Measurements from ENCODE around the gene DHRS12.
A peak's percentile ranks its signal among the peaks of the same experiment; 100 is the strongest.
"Not testable (repeated sequence)": the region's sequence is repeated elsewhere in the genome, so short reads cannot be mapped to it uniquely, and the experiment has no call there.

The DHRS12 gene

DNA sequence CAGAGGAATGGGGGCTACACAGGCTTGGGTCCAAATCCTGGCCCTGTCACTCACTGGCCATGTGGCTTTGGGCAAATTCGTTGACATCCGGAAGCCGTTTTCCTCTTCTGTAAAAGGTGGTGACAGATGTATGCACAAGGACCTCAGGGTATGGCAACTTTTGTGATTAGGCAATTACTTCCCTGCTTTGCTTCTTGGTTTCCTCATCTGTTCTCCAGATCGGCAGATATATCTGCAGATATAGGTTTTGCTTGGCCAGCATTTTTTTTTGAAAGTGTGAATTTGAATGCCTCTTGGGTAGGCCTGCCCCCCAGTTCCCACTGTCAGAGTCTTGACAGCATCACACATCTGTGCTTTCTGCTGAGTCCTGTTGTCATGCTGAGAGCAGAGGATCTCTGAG, 23.3 kb upstream of the DHRS12 start:
- no peak for DNase-seq (ENCODE audit: low read depth in 2 of 2)

DNA sequence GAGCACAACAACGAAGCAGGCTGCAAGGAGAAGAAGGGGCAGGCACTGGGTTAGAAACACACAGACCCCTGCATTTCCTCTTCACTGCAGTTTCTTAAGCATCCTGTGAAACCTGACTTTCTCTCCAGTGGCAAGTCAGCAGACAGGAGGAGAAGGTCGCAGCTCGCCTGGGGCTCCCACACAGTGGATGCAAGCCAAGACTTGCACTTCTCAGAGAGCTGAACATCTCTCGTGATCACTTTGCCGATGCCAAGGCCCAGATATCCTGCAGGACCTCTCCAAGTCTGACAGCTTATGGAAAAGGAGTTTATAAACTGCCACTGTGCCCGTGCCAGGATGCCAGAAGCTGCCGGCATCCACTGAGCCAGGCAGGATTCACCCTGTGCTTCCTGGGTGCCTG, 22.6 kb upstream of the DHRS12 start:
- no peak for DNase-seq (ENCODE audit: low read depth in 2 of 2)

DNA sequence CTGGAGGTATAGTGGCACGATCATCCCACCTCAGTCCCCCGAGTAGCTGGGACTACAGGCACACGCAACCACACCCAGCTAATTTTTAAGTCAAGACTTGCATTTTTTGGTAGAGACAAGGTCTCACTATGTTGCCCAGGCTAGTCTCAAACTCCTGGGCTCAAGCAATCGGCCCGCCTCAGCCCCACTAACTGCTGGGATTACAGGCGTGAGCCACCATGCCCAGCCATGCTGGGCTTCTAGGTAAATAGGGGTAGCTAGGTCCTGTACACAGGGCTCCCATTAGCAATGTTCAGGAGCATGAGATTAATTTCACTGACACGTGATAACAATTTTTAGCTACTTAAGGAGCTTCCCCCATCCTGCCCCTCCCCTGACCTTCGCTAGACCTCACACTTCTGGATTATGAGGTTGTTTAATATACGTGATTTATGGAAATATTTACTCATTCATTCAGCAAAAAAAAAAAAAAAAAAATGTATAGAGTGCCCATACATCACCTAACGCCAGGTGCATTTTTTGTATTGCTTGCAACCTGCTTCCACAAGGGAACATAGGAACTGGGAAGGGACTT, 21.8 kb upstream of the DHRS12 start:
- no peak for DNase-seq (ENCODE audit: low read depth in 2 of 2)

DNA sequence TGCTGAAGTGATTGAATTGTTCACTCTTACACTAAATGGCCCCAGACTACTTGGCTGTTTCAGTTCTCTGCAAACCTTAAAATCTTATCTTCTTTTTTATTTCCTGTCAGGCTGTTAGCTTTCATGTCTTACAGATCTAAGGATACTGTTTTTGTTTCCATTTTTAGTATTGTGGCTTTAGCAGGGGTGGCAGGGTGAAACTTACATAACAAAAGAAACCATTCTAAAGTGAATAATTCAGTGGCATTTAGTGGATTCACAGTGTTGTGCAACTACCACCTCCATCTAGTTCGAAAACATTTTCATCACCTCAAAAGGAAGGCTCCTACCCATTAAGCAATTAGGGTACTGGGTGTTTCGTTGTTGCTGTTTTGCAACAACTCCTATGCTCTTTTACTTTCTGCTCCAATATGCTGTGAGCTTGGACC, 21.2 kb upstream of the DHRS12 start:
- no peak for DNase-seq (ENCODE audit: low read depth in 2 of 2)

DNA sequence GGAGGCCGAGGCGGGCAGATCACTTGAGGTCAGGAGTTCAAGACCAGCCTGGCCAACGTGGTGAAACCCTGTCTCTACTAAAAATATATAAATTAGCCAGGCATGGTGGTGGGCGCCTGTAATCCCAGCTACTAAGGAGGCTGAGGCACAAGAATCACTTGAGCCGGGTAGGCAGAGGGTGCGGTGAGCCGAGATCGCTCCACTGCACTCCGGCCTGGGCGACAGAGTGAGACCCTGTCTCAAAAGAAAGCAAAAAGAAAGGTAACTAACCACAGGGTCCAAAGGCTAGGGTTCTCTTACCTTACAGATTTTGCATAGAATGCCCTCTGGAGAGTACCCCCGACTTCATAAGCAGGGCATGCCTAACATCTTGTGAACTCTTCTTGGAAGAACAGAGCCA, 20.7 kb upstream of the DHRS12 start:
- not testable (repeated sequence) for DNase-seq (ENCODE audit: low read depth in 2 of 2)

GRCh38 chr13:51823863-51824262, 19.9 kb upstream of the DHRS12 start:
- no peak for DNase-seq (ENCODE audit: low read depth in 2 of 2)

GRCh38 chr13:51823359-51823758, 19.4 kb upstream of the DHRS12 start:
- DNase-seq (ENCODE audit: low read depth in 2 of 2): no peak

GRCh38 chr13:51822106-51822815, 18.3 kb upstream of the DHRS12 start:
- DNase-seq (ENCODE audit: low read depth in 2 of 2): no peak

DNA sequence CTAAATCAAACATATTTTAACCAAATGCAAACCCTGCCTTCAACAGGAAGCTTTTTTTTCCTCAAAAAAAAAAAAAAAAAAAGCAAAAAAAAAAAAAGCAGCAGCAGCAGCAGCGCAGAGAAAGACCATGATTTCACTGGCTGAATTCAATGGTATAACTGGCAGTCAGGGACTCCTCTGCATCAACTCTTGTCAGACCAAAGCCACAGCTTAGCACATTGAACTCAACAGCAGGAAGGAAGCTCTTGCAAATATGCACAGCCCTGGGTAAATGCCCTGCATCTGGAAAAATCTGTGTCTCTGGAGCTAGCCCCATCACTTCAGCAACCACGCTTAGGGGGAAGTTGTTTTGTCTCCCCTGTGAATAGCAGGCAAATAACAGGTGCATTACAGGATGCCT, 17.6 kb upstream of the DHRS12 start:
- no peak for DNase-seq (ENCODE audit: low read depth in 2 of 2)

- no peak for DNase-seq (ENCODE audit: low read depth in 2 of 2)
Measured at GRCh38 chr13:51820016-51820597, 16.1 kb upstream of the DHRS12 start.

GRCh38 chr13:51819544-51819943, 15.6 kb upstream of the DHRS12 start:
- DNase-seq (ENCODE audit: low read depth in 2 of 2): no peak

- peak in 1 of 2 donors; percentile 50 for DNase-seq (ENCODE audit: low read depth in 2 of 2)
Measured at GRCh38 chr13:51818781-51819511, 15.0 kb upstream of the DHRS12 start.

DNA sequence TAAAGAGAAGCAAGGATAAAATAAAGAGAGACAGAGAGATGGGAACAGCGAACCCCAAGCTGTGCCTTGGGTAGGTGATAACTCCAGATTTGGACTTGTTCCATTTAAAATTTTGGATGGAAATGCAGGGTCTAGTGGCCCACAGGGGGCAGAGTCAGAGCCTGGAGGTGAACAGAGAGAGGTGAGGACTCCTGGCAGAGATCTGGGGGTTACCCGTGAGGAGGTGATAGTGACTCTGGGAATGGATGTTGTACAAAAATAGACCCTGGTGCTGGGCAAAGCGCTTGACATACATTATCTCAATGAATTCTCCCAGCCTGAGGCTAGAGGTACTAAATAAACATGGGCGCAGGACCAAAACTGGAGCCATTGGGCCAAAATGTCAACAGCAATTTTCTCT, 14.3 kb upstream of the DHRS12 start:
- DNase-seq (ENCODE audit: low read depth in 2 of 2): no peak

GRCh38 chr13:51817717-51818116, 13.8 kb upstream of the DHRS12 start:
- DNase-seq (ENCODE audit: low read depth in 2 of 2): no peak

DNA sequence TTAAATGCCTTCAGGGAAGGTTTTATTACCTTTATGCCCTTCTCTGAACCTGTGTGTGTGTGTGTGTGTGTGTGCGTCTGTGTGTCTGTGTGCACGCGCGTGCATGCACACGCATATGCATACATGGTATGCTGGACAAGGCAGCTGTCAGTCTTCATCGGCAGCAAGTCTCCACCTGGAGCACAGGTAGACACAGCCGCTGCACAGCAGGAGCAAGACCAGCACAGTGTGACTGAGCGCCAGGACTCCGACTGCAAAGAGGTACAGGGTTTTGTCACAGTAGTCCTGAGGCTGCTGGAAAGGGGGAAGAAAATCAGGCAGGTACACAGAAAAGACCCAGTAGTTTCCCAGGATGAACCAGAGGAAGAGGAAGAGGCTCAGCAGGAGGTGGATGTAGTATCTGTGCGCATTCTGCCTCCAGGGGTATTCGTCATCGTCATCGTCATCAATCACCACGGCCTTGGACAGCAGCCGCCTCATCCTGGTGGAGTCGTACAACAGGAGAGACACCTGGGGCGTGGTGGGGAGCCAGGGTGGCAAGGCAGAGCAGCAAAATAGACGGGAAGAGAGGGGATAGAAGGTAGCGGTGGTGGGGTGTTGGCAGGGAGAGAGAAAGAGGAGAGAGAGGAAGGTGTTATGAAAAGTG, 12.8 kb upstream of the DHRS12 start:
- no peak for DNase-seq (ENCODE audit: low read depth in 2 of 2)

DNA sequence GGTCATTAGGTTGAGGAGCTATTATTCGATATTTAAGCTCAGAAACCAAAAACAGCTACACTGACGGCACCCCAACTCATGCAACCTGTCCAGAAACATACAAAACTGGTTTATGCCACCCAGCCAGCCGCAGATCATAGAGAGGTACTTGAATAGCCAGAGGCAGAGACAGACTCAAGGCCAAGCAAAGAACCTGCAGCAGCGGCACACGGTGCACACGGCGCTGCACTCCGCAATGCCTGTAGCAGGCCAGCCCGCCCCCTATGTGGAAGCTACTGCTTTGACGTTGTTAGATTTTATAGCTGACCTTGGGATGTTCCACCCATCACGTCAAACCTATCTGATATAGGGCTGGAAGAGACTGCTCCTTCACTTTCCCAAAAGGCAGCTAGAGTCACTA, 11.9 kb upstream of the DHRS12 start:
- DNase-seq (ENCODE audit: low read depth in 2 of 2): no peak

DNA sequence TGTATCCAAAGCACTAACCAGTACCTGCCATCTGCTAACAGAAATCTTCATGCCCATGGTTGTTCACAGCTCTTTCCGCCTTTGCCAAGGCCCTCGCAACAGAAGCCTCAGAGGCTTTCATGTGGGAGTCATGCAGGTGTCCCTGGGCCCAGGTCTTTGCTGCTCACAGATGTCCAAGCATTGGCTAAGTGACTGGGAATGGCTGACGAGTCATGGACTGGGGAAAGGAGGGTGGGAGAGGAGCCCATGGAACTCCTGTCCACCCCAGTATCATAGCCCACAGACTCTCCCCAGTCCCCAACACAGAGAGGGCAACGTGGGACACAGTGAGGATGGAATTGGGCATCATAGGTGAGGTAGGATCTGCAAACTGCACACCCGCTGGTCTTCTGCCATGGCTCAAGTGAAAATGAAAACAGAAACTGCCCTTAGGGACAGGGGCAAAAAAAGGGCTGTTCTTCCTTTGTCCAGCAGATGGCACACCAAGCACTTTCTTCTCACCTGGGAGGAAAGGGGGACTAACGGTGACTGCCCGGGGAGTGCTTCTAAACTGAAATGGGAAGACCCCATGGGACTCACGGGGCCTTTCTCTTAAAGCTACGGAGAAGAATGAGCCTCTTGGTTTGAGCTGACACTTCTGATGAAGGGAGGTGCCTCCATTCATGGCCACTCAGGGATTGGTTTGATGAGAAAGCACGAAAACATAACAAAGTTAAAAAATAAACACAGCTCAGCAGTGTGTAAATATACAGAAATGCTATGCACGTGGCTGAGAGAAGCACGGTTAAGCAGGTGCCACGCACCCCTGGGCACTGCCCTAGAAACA, 11.1 kb upstream of the DHRS12 start:
- peak; percentile 53 to 62 for DNase-seq (ENCODE audit: low read depth in 2 of 2)

GRCh38 chr13:51814071-51814470, 10.1 kb upstream of the DHRS12 start:
- DNase-seq (ENCODE audit: low read depth in 2 of 2): no peak

DNA sequence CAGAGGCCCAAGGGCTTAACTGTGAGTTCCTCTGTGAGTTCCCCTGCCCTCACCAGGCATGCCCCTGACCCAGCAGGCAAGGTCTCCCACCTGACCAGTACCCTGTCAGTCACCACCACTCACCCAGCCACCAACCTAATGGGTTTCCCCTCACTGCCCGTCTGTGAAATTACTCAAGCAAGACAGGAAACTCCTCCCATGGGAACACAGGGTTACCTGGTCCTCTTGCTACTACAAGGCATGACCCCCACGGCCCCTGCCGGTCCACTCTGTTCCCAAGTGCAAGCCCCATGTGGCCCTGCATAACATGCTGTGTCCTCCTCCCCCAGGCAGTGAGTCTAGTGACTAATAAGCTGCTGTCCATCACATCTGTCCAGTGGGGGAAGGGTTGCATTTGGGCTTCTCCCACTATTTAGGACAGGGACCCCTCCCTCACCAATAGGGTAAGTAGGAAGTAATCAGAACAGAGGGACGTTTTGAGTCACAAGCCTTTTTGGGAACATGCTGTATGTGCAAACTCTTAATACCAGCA, 8.0 kb upstream of the DHRS12 start:
- DNase-seq (ENCODE audit: low read depth in 2 of 2): no peak

GRCh38 chr13:51811046-51811445, 7.1 kb upstream of the DHRS12 start:
- no peak for DNase-seq (ENCODE audit: low read depth in 2 of 2)

DNA sequence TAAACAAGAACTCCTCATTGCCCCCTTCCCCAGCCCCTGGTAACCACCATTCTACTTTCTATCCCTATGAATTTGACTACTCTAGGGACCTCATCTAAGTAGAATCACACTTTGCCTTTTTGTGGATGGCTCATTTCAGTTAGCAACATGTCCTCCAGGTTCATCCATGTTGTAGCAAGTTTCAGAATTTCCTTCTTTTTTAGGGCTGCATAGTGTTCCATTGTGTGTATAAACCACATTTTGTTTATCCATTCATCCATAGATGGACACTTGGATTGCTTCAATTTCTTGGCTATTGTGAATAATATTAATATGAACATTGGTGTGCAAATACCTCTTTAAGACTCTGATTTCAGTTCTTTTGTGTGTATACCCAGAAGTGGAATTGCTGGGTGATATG, 4.8 kb upstream of the DHRS12 start:
- DNase-seq (ENCODE audit: low read depth in 2 of 2): no peak

Data from stimulated activated CD8-positive, alpha-beta memory T cell treated with anti-CD3 and anti-CD28 coated beads, Interleukin-15, amount 100 ng/mL, for 48 hours (primary cell).